SW 1271 (cell line): ENCODE results near the gene NMNAT3.

Experiments
- DNase-seq, 2 experiments: peaks; one replicate each; lab custom pipeline; 2025; lab: John Stamatoyannopoulos, UW

Gene NMNAT3

DNA sequence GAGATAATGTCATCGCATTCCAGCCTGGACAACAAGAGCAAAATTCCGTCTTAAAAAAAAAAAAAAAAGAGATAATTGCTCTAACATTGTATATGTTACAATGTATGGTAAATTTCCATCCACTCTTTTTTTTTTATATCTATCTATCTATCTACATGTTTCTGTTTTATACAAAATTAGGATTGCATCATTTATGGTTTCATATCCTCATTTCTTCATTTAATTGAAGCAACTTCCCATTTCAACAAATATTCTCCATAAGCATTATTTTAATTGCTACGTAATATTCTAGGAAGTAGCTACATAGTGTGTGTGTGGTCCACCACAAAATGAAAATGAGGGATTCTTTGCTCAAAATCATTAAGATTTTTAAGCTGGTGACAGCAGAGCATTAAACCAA is 156.6 kb downstream of the NMNAT3 start:
- DNase-seq: no peak

DNA sequence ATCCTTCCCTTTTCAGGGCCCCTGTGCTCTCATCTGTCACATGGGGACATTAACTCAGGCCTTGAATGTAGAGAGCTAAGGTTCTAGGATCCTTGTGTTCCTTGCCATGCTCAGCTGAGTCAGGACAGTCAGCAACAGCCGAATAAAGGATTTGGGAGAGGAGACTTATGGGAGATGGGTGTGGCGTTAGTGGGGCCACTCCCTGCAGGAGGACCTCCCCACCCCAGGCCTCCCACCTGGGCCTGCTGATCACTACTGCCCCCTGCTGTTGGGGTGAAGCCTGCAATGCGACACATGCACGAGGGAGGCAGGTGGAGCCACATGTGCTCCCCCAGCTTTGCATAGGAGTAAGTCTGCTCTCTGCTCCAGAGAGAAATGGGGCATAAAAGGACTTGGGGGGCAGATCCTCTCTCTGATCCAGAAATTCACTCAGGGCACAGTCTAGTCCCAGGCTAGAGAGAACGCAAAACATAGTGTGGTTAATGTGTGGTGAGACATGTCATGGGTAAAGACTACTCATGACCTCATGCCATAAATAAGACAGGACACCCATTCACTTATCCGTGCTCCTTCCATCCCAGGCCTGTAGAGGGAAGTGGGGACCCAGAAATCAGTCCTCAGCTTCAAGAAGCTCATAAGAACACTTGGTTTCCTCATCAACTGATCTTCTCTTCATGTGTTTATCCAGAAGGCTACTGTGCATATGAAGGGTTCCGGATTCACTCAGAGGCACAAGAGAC is 157.6 kb downstream of the NMNAT3 start:
- DNase-seq: no peak

DNA sequence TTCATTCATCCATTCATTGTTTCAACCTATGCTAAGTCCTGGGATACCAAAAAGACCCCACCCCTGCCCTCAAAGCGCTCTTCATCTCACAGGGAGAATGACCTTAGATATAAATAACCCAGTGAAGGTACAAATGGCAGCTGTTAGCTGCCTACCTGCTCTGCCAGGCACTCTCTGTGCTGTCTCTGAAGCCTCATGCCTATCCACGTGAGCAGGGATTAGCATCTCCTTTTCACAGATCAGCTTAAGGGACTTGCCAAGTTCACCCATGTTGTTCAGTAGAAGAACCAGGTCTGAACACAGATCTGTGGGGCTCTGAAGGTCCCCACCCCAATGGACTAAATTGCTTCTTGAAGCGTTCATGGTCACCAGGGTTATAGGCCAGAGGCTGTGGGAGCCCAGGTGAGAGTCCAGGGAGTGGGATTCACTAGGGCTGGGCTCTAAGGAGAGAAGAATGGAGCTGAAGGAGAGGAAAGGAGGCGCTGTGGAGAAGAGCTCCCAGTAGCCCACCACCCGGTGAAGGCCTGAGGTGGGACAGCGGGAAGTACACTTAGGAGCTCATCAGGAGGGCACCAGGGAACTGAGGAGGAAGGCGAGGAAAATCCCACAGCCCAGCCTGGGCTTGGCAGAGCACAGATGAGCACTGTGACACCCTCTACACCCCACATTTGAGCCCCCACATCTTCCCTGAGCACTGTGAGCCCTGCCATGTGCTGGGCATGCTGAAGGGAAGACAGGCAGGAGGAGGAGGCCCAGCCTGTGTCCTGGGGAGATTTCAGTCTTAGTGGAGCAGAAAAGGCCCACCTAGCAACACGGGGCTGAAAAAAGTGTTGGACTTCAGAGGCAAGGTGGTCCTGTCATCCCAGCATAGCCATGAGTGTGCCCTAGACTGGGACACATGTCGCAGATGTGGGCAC is 158.6 kb downstream of the NMNAT3 start:
- no peak for DNase-seq

DNA sequence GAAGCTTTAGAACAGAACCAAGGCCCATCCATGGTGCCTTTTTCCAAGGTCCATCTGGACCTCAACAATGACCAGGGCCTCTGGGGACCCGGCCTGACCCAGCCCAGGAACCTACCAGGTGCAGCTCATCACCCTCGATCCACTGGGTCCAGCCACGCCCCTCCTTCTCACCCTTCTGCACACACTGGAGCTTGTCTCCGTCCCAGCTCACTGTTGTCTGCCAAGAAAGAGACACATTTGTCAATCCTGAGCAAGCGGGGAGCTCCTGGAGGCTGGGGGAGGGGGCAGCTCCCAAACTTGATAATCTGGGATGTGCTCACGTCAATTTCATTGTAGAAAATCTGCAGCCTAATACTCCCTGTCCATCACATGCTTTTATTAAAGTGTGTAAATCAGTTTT is 159.5 kb downstream of the NMNAT3 start:
- no peak for DNase-seq

DNA sequence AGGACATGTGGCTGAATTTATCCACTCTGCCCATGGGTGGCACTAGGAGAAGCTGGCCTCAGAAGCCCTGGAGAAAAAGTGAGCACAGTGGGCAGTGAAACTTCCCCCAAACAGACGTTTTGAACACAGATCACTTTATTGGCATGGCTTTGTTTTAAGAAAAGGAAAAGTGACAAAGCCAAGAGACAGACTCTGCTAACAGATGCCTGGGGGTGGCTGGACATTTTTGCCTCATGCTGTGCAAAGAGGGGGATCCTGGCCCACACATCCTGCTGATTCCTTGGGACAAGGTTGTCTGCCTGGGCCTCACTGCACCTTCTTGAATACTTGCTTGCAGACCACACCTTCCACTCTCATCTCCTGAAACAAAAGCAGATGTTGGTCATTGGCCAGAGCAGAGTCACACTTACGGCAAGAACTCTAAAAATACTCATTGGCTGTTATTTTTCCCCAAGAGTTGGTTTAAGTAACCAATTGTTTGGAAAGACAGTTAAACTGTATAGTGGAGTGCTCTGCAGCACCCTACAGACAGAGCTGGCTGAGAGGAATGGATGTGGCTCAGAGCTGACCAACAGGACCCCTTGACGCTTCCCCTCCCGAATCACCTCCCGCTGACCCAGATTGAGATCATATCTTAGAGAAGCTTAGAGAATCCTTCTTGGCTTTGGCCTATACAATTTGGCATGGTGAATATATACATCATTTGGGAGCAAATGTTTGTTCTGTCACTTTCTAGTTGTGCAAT is 160.3 kb downstream of the NMNAT3 start:
- no peak for DNase-seq

DNA sequence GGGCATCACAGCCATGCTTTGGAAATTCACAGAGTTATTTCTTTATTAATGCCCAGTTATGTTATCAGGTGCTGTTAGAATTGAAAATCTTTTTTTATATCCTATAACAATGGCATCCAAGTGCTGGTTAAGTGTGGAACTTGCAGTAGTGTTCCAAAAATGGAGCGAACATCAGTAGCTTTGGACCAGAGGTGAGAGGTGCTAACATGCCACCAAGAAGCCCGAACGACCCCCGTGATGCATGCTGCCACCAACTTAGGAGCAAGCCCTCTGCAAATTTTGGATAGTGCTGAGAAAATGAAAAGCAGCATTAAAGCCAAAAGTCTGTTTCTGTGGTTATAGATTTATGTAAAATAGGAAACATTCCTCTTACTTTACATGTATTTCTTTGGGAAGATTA is 163.0 kb downstream of the NMNAT3 start:
- DNase-seq: no peak
